Measurements from ENCODE around the gene COX6B2.

Gene COX6B2

GRCh38 chr19:55348317-55349034, 6.0 kb downstream of the COX6B2 start:
- TF ChIP-seq CTCF (IDR thresholded peaks at IDR 0.05): no peak
- TF ChIP-seq ZFX (IDR thresholded peaks at IDR 0.05; ENCODE audit: borderline replicate concordance): no peak
- H3K27ac ChIP-seq: no peak overlapping the region

DNA sequence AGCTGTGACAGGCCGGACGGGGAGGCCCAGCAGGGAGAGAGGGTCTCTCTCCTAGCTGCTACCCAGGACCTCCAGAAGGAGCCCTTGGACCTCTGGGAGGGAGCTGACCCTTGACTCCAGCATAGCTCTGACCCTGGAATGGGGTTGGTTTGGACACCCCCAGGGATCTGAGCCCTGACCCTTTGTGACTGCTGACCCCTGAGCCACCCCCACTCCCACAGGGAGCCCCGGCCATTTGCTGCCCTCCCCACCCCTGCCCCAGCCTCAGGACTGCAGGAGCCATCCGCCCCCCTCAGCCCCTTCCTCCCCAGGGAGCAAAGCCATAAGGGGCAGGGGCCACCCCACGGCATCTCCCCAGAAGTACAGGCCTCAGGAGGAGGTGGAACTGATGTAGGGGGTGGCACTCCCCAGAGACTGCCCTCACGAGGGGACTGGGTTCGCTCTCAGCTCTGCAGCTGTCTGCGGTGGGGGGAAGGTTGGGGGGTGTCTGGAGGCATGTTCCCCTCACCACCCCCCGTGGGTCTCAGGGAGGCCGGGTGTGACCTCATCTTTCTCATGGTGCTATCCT, 7.0 kb downstream of the COX6B2 start:
- TF ChIP-seq ZFX (IDR thresholded peaks at IDR 0.05; ENCODE audit: borderline replicate concordance) (no peak), CTCF (IDR thresholded peaks at IDR 0.05) (no peak)
- H3K27ac ChIP-seq: no peak overlapping the region

DNA sequence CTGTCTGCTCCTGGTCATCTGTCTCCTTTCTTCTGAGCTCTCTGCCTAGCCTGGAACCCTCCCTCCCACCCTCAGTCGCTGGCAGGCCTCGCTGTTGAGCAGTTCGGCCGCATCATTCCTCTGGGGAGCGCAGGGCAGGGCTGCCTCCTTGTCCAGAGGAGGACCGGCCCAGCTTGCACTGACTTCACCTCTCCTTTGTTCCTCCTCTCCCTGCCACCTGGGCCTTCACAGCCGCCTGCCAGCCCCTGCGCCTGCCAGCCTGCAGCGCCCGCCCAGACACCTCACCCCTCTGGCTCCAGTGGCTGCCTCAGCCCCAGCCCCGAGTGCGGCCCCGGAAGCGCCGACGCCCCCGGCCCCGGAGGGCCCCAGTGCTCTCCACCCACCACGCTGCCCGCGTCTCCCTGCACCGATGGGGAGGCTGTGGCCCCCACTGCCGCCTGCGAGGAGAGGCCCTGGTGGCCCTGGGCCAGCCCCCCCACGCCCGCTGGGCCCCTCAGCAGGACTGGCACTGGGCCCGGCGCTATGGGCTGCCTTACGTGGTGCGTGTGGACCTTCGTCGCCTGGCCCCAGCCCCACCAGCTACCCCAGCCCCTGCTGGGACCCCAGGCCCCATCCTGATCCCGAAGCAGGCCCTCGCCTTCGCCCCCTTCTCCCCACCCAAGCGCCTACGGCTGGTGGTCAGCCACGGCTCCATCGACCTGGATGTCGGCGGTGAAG, 7.6 kb downstream of the COX6B2 start:
- TF ChIP-seq ZFX (IDR thresholded peaks at IDR 0.05; ENCODE audit: borderline replicate concordance): no peak
- TF ChIP-seq CTCF (IDR thresholded peaks at IDR 0.05): no peak

GRCh38 chr19:55345818-55346724, 8.4 kb downstream of the COX6B2 start:
- H3K27ac ChIP-seq: peak overlapping the region; percentile 15; the same call in 1 of the 2 replicates
- TF ChIP-seq ZFX (IDR thresholded peaks at IDR 0.05; ENCODE audit: borderline replicate concordance): no peak
- TF ChIP-seq CTCF (IDR thresholded peaks at IDR 0.05): no peak

More for the DNA sequence above, 7.6 kb downstream of the COX6B2 start:
- H3K27ac ChIP-seq: no peak overlapping the region

DNA sequence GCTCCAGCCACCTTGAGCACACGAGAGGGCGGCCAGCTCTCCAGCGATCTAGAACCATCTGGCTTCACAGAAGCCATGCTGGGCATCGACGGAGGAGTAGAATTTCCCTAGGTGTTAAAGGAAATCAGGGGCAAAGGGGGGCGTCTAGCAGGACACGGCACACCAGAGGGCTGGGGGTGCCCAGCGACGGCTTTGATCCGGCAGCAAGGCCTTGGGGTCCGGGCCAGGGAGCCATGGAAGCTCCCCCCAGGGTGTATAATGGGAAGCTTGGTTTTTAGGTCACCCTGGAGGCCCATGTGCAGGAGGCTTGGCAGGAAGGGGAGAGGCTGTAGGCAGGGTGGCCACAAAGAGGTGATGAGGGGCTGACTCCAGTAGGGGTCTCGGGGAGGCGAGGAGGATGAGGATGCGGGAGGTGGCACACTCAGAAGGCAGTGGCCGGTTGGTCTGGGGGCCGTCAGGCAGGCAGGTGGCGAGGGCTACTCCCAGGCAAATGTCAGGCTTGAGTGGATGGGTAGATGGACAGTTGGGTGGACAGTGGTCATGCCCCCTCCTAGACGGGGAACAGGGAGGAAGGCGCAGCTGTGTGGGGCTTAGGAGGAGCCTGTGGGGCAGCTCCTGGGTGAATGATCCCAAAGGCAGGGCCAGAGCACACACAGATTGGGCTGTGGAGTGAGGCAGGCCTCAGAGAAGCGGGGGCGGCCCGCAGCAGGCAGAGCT, 9.3 kb downstream of the COX6B2 start:
- TF ChIP-seq ZFX (IDR thresholded peaks at IDR 0.05; ENCODE audit: borderline replicate concordance): no peak
- no peak for TF ChIP-seq CTCF (IDR thresholded peaks at IDR 0.05)
- H3K27ac ChIP-seq: peak overlapping the region; percentile 15; the same call in 1 of the 2 replicates

DNA sequence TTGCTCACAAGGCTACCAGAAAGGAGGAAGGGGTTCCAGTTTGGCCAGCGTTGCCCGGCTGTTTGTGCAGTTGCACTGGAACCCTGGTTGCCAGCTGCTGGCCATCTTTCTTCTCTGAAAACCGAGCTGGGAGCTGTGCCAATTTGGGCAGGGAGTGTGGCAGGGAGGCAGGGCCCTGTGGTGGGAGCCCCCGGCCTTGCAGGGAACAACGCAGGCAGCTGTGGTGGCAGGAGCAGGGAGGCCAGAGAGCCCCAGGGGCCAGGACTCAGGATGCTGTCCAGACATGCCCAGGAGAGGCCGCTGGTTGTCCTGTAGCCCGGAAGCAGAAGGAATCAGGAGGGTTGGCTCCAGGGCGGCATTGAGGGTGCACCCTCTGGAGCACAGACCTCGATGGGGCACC, 10.1 kb downstream of the COX6B2 start:
- TF ChIP-seq ZFX (IDR thresholded peaks at IDR 0.05; ENCODE audit: borderline replicate concordance): no peak
- no peak for TF ChIP-seq CTCF (IDR thresholded peaks at IDR 0.05)
- no peak overlapping the region for H3K27ac ChIP-seq

Data from 22Rv1 (cell line).